Dedifferentiated amniotic fluid mesenchymal stem cell (primary cell): ENCODE measurements around the gene IL36RN.
"Not testable (repeated sequence)": the region's sequence is repeated elsewhere in the genome, so short reads cannot be mapped to it uniquely, and the experiment has no call there.

ENCODE experiments used
- DNase-seq: peaks from one replicate; pipeline ENCODE4 v3.0.0-alpha.2; 2016; ENCODE audit errors: extremely low spot score

The IL36RN gene

DNA sequence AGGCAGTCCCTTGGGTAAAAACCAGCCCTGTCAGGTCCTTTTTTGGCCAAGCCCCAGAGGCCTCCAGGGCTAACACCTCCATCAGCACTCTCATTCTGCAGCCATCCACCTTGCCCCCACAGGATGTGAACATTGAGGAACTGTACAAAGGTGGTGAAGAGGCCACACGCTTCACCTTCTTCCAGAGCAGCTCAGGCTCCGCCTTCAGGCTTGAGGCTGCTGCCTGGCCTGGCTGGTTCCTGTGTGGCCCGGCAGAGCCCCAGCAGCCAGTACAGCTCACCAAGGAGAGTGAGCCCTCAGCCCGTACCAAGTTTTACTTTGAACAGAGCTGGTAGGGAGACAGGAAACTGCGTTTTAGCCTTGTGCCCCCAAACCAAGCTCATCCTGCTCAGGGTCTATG lies 16.0 kb downstream of the IL36RN start:
- DNase-seq, result no peak

GRCh38 chr2:113075600-113075999 lies 16.6 kb downstream of the IL36RN start:
- no peak for DNase-seq

- DNase-seq, result no peak
These were observed 18.1 kb downstream of the IL36RN start for GRCh38 chr2:113076954-113077669.

DNA sequence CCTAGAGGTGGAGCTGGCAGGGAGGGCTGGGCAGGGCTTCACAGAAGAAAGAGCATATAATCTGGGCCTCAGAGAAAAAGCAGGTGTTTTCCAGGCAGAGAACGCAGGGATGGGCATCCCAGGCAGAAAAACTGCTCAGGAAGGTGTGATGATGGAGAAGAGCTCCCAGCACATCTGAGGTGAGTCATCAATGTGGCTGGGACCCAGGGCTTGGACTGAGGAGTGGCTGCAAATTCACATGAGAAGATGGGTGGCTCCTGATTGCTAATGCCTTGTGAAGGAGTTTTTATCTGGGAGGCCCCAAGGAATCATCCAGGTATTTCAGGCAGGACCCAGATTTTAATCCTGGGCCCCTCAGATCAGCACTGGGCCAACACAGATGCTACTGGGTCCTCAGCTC lies 18.9 kb downstream of the IL36RN start:
- DNase-seq, result no peak

DNA sequence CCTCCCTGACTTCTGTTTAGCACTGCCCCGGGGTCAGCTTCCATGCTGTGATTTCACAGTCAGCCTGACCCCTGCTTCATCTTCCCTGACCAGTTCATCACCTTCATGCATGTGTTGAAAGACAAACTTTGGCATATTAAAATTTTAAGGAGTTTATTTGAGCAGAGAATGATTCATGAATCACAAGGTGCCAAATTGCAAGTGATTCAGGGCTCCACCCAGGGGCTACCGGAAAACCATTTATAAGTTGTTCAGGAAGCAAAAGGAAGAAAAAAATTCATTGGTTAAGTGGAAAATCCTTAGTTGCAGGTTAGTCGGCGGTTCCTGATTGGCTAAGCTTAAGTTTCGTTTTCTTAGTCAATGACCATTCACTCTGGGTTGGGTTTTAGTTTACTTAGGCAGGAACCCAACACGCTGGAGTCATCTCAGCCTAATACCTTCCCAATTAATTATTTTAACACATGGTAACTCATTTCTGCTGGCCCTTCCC lies 19.4 kb downstream of the IL36RN start:
- DNase-seq, result no peak

- no peak for DNase-seq
These were observed 20.1 kb downstream of the IL36RN start for GRCh38 chr2:113079131-113079530.

DNA sequence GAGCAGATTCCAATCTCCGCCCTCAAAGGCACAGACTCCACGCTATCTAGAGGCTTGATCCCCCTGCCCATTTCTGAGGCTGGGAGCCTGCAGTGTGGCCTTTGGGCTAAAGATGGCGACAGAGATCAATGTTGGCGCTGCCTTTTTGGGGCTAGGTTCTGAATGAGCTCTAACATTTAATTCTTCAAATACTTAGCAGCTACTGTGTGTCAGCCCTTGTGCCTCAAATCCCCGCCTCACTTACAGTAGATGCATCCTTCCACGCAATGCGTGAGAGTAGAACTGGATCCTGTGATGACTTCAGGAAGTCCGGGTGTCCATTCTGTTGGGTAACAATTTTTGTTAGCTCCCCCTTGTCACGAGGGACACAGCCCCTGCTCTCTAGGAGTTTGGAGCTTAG lies 21.1 kb downstream of the IL36RN start:
- DNase-seq, result peak; percentile 31

- DNase-seq, result no peak
These were observed 22.7 kb downstream of the IL36RN start for GRCh38 chr2:113081488-113082210.

- no peak for DNase-seq
These were observed 24.3 kb downstream of the IL36RN start for GRCh38 chr2:113083296-113083695.

GRCh38 chr2:113084249-113085000 lies 25.4 kb downstream of the IL36RN start:
- no peak for DNase-seq

GRCh38 chr2:113085542-113085941 lies 26.5 kb downstream of the IL36RN start:
- no peak for DNase-seq

DNA sequence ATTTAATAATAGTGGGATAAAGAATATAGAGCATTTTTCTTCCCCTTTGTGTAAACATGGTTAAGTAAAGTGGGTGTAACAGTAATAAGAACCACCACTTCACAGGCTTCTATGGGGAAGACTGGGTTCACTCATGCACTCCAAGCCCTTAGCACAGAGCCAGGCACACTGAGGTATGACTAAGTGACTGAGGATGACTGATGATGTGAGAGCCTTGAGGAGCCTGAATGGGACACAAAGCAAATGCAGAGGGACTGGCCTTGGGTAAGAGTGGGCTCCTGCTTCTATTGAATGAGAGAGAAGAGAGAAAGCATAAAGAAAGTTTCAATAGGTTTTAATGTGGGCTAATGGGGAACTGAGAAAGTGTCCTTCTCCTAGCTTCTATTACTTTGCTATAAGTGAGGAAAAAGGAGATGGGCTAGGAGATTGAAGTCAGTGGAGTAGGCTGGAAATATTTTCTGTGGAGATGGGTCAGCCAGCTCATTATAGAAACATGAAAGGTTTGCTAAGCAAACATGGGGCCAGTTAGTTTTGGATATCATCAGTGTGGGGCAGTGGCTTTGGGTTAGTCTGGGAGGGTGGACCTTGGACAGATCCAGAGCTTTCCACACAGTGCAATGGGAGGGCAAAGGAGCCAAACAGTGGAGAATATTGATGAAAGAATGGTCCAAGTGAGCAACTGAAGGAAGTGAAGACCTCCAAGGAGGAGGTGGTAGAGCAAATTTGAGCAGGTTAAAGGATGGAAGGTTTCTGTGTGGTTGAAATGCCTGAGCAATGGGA lies 29.4 kb downstream of the IL36RN start:
- DNase-seq, result no peak

DNA sequence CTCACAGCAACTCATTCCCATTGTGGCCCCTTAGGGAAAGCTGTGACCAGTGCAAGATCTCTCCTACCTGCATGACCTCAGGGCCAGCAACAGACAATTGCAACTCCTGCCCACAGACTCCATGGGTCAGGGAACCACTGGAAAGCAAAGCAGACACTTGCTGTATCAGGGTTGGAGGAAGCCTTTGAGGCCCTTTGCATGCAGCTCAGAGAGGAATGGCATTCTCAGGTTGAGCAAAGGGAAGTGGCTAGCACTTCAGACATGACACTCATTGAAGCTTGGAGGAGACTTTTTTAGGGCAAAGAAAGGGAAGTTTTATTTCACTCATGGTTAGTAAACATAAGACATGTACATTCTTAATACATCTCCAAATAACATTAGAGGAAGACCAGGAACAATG lies 30.9 kb downstream of the IL36RN start:
- DNase-seq, result no peak

DNA sequence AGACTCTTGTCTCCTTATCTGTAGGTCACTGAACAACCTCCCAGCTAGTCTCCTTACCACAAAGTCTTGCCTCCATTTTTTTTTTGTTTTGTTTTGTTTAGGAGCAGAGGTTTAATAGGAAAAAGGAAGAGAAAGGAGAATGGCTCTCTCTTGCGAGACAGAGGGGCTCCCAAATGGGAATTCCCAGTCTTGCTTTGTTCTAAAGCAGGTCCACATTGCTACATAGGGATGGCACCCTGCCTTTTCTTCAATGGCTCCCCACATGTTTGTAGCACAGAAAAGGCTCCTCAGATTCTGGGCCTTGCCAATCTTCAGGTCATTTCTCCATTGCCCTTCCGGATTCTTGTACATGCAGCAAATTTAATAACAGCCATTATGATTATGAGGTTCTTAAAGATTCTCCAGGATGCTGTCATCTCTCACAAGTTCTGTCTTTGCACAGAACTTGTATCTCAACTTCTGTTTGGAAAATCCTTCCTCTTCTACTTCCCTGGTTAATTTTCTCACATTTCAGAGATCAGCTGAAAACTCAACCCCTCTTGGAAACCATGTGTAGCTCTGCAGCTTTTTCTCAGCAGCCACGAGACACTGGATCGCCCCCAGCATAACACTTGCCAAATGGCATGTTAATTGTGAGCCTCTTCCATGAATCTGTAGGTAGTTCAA lies 32.4 kb downstream of the IL36RN start:
- no peak for DNase-seq

GRCh38 chr2:113092864-113093612 lies 34.0 kb downstream of the IL36RN start:
- DNase-seq, result no peak

- no peak for DNase-seq
These were observed 34.6 kb downstream of the IL36RN start for GRCh38 chr2:113093613-113093977.

DNA sequence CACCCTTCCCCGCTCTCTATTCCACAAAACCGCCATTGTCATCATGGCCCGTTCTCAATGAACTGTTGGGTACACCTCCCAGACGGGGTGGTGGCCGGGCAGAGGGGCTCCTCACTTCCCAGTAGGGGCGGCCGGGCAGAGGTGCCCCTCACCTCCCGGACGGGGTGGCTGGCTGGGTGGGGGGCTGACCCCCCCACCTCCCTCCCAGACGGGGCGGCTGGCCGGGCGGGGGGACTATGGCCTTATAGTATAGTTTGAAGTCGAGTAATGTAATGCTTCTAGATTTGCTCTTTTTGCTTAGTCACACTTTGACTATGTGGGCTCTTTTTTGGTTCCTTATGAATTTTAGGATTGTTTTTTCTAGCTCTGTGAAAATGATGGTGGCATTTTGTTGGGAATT lies 37.3 kb downstream of the IL36RN start:
- not testable (repeated sequence) for DNase-seq

GRCh38 chr2:113096842-113097618 lies 38.0 kb downstream of the IL36RN start:
- DNase-seq, result not testable (repeated sequence)

DNA sequence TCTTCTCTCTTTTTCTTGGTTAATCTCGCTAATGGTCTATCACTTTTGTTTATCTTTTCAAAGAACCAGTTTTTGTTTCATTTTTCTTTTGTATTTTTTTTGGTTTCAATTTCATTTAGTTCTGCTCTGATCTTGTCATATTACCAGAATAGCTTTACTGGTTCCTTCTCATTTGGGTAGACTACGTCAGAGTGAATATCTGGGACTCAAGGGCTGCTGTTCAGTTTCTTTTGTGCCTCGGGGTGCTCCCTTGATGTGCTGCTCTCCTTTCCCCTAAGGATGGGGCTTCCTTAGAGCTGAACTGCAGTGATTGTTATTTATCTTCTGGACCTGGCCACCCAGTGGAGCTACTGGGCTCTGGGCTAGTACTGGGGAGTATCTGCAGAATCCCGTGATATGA lies 39.0 kb downstream of the IL36RN start:
- DNase-seq, result no peak

- DNase-seq, result no peak
These were observed 39.5 kb downstream of the IL36RN start for GRCh38 chr2:113098532-113098931.
